ENCODE results near the gene VWA5B2. TPM values are rescaled to one million over a fixed set of nuclear protein-coding genes. Genes with fewer than 3 reads are reported as not detected.

Gene VWA5B2
- total and polyA plus RNA-seq, 5 donors = 0.07 TPM; not detected in 4

Small RNA genes lying within 50 kb of the gene (microRNA-seq; reads per million reads assigned to microRNA genes)
- 0.54 to 1.3 reads per million in 2 donors for gene MIR1224

Other genes starting within 250 kb of the VWA5B2 start
- gene ABCC5, start 211.7 kb upstream of the VWA5B2 start, total RNA-seq = 10 to 100 TPM; 43.5 to 60.7 (median 52.7) TPM
- 28.9 TPM for gene ABCC5, start 211.7 kb upstream of the VWA5B2 start, polyA plus RNA-seq
- gene HTR3D, start 197.8 kb upstream of the VWA5B2 start, total RNA-seq = not detected
- gene HTR3D, start 197.8 kb upstream of the VWA5B2 start, polyA plus RNA-seq = not detected
- not detected for gene HTR3C, start 176.5 kb upstream of the VWA5B2 start, total RNA-seq
- gene HTR3C, start 176.5 kb upstream of the VWA5B2 start, polyA plus RNA-seq = not detected
- not detected for gene HTR3E, start 132.5 kb upstream of the VWA5B2 start, total RNA-seq
- gene HTR3E, start 132.5 kb upstream of the VWA5B2 start, polyA plus RNA-seq = not detected
- gene EIF2B5, start 94.2 kb upstream of the VWA5B2 start, total RNA-seq = 10 to 100 TPM; 30.8 to 34.5 (median 33.0) TPM
- gene EIF2B5, start 94.2 kb upstream of the VWA5B2 start, polyA plus RNA-seq = 28.3 TPM
- 10 to 100 TPM; 61.1 to 67.4 (median 65.3) TPM for gene DVL3, start 74.2 kb upstream of the VWA5B2 start, total RNA-seq
- 39.8 TPM for gene DVL3, start 74.2 kb upstream of the VWA5B2 start, polyA plus RNA-seq
- gene AP2M1, start 54.7 kb upstream of the VWA5B2 start, total RNA-seq = 100 to 1,000 TPM; 271 to 340 (median 329) TPM
- 330 TPM for gene AP2M1, start 54.7 kb upstream of the VWA5B2 start, polyA plus RNA-seq
- gene ABCF3, start 43.4 kb upstream of the VWA5B2 start, total RNA-seq = 10 to 100 TPM; 59.2 to 72.9 (median 63.5) TPM
- 50.9 TPM for gene ABCF3, start 43.4 kb upstream of the VWA5B2 start, polyA plus RNA-seq
- gene ALG3, start 19.4 kb downstream of the VWA5B2 start, total RNA-seq = 10 to 100 TPM; 17.3 to 23.3 (median 21.6) TPM
- gene ALG3, start 19.4 kb downstream of the VWA5B2 start, polyA plus RNA-seq = 19.3 TPM
- gene EEF1AKMT4, start 20.1 kb downstream of the VWA5B2 start, total RNA-seq = 1 to 10 TPM; 1.1 to 1.8 (median 1.3) TPM
- gene EEF1AKMT4, start 20.1 kb downstream of the VWA5B2 start, polyA plus RNA-seq = 1.7 TPM
- under 1 TPM in 1 of 4 donors, not detected in 3; 0.50 TPM for gene CAMK2N2, start 32.0 kb downstream of the VWA5B2 start, total RNA-seq
- gene CAMK2N2, start 32.0 kb downstream of the VWA5B2 start, polyA plus RNA-seq = 0.07 TPM
- 1 to 10 TPM; 1.2 to 6.6 (median 3.6) TPM for gene ECE2, start 46.4 kb downstream of the VWA5B2 start, total RNA-seq
- gene ECE2, start 46.4 kb downstream of the VWA5B2 start, polyA plus RNA-seq = 2.6 TPM
- 100 to 1,000 TPM; 198 to 230 (median 227) TPM for gene PSMD2, start 69.7 kb downstream of the VWA5B2 start, total RNA-seq
- gene PSMD2, start 69.7 kb downstream of the VWA5B2 start, polyA plus RNA-seq = 161 TPM
- 100 to 1,000 TPM; 215 to 301 (median 245) TPM for gene EIF4G1, start 85.0 kb downstream of the VWA5B2 start, total RNA-seq
- 203 TPM for gene EIF4G1, start 85.0 kb downstream of the VWA5B2 start, polyA plus RNA-seq
- 10 to 100 TPM; 26.5 to 41.1 (median 33.6) TPM for gene FAM131A, start 108.0 kb downstream of the VWA5B2 start, total RNA-seq
- 34.3 TPM for gene FAM131A, start 108.0 kb downstream of the VWA5B2 start, polyA plus RNA-seq
- gene CLCN2, start 132.0 kb downstream of the VWA5B2 start, total RNA-seq = 1 to 10 TPM; 2.0 to 4.9 (median 3.6) TPM
- 2.7 TPM for gene CLCN2, start 132.0 kb downstream of the VWA5B2 start, polyA plus RNA-seq
- gene POLR2H, start 132.1 kb downstream of the VWA5B2 start, total RNA-seq = 10 to 100 TPM; 24.4 to 32.9 (median 30.1) TPM
- gene POLR2H, start 132.1 kb downstream of the VWA5B2 start, polyA plus RNA-seq = 37.6 TPM
- under 1 TPM; 0.23 to 0.47 (median 0.29) TPM for gene THPO, start 148.6 kb downstream of the VWA5B2 start, total RNA-seq
- gene THPO, start 148.6 kb downstream of the VWA5B2 start, polyA plus RNA-seq = 0.34 TPM
- gene CHRD, start 150.5 kb downstream of the VWA5B2 start, total RNA-seq = 10 to 100 TPM in 3 of 4 donors, 1 to 10 TPM in 1; 8.6 to 11.3 (median 10.4) TPM
- gene CHRD, start 150.5 kb downstream of the VWA5B2 start, polyA plus RNA-seq = 12.1 TPM